Transverse colon (tissue), 4 donors: ENCODE measurements around the gene MARS1.

Experiments
- CTCF ChIP-seq, 5 experiments: fragments of 200-600 bp in 3 of 5; fragments of 450-650 bp in 2 of 5; sonication (generic) in 3 of 5; IDR thresholded peaks; 1 replicate in 2 of 5; 2 replicates in 3 of 5; pipeline ENCODE4 v1.5.1; 2016 to 2017; ENCODE audit warnings: antibody characterized with exemption in 5 of 5, inconsistent platforms in 3 of 5, mild to moderate bottlenecking in 2 of 5, moderate library complexity in 1 of 5
- POLR2A ChIP-seq: fragments of 450-650 bp; IDR thresholded peaks from one replicate; pipeline ENCODE4 v1.6.1; 2016; ENCODE audit warnings: antibody characterized with exemption, mild to moderate bottlenecking, moderate library complexity
- POLR2AphosphoS5 ChIP-seq, 3 donors: sonication (generic); formaldehyde crosslinking; IDR thresholded peaks; one replicate each; pipeline ENCODE4 v1.6.1; 2016; ENCODE audit warnings: antibody characterized with exemption in 3 of 3

GRCh38 chr12:57530396-57531142 lies 42.7 kb downstream of the MARS1 start:
- no peak for TF ChIP-seq POLR2A
- no peak for TF ChIP-seq CTCF (IDR thresholded peaks at IDR 0.05)
- no peak for TF ChIP-seq POLR2AphosphoS5 (IDR thresholded peaks at IDR 0.05)
